ENCODE results near the gene RSPRY1.

RSPRY1 gene

DNA sequence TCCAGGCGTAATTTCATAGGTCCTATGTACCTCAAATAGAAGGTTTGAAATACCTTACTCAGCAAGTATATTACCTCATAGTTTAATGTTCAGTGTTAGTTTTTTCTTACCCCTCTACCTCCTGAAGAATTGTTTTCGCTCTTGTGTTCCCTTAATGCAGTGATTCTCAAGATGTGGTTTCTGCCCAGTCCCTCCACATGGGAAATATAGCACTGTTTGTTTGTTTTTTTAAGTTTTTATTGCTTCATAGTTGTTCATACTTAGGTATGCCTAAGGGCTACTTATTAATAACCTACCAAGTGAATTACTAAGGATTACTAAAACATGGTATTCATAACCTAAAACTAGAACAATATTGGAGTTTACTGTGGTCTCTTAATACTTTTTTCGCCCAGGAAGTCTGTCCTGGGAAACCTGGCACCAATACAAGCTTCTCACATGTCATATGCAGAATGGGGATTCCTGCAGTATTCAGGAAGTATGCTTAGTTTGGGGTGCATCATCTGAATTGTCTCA lies 5.0 kb downstream of the RSPRY1 start:
- H3K27me3 ChIP-seq (replicated peaks; ENCODE audit: control insufficient read depth, insufficient read depth, low read length) = no peaks in the 10 kb centered on the region
- DNase-seq (ENCODE audit: extremely low read depth, insufficient read length) = no peak
- H3K36me3 ChIP-seq (ENCODE audit: control insufficient read depth, insufficient read depth, low read length) = no peaks in the 10 kb centered on the region; the same call in 1 of the 2 replicates
- TF ChIP-seq CTCF (IDR thresholded peaks at IDR 0.05; ENCODE audit: insufficient read depth, low read length, poor library complexity, severe bottlenecking) = no peak
- no peak overlapping the region for H3K4me3 ChIP-seq (replicated peaks; ENCODE audit: low read depth, low read length)

- Histone ChIP-seq H3K27me3 (replicated peaks; ENCODE audit: control insufficient read depth, insufficient read depth, low read length) (no peaks in the 10 kb centered on the region), H3K4me3 (replicated peaks; ENCODE audit: low read depth, low read length) (no peak overlapping the region), H3K36me3 (ENCODE audit: control insufficient read depth, insufficient read depth, low read length) (no peaks in the 10 kb centered on the region; the same call in 1 of the 2 replicates)
- no peak for TF ChIP-seq CTCF (IDR thresholded peaks at IDR 0.05; ENCODE audit: insufficient read depth, low read length, poor library complexity, severe bottlenecking)
- no peak for DNase-seq (ENCODE audit: extremely low read depth, insufficient read length)
Measured at GRCh38 chr16:57192146-57192545, 6.0 kb downstream of the RSPRY1 start.

DNA sequence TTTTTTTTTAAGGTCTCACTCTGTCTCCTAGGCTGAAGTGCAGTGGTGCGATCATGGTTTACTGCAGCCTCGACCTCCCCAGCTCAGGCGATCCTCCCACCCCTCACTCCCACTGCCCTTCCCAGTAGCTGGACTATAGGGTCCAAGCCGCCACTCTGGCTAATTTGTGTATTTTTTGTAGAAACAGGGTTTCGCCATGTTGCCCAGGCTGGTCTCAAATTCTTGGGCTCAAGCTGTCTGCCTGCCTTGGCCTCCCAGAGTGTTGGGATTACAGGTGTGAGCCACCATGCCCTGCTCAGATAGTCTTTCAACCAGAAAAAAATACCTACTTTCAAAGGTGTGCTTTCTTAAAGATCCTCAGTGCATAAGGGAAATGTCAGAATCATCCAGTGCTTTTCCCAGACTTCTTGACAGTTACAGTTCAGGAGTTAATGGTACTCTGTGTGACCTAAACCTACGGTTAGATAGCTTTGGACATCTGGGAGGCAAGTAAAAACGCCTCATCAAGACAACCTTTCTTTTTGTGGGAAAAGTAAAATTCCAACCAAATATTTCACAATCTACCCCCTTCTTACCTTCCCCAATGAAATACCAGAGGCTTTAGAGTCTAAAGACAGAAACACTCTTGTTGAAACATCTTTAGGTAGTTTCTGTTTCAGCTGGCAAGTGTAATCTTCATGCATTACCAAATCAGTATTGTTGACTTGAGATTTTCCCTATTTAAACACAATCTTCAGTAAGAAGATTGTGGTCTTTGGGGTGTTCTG lies 6.8 kb downstream of the RSPRY1 start:
- no peak overlapping the region for H3K4me3 ChIP-seq (replicated peaks; ENCODE audit: low read depth, low read length)

DNA sequence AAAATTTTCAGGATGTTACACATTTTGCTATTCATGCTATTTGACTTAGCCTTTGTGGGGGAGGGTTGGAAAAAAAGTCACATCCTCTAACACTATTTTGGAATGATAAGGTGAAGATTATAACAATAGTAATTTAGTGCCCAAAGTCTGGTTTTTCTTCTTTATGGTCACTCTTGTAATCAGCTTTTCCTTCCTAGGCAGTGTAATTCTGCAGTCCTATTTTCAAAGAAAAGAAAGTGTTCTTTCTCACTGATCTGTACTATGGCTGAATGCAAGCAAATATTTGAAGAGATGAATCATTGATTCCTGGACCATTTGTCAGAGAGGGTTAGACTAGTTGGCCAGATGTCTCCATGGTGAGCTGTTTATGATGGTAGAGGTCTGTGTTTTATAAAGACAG lies 8.4 kb downstream of the RSPRY1 start:
- no peaks in the 10 kb centered on the region for H3K27me3 ChIP-seq (replicated peaks; ENCODE audit: control insufficient read depth, insufficient read depth, low read length)
- no peaks in the 10 kb centered on the region; the same call in 1 of the 2 replicates for H3K36me3 ChIP-seq (ENCODE audit: control insufficient read depth, insufficient read depth, low read length)
- no peak for TF ChIP-seq CTCF (IDR thresholded peaks at IDR 0.05; ENCODE audit: insufficient read depth, low read length, poor library complexity, severe bottlenecking)
- no peak overlapping the region for H3K4me3 ChIP-seq (replicated peaks; ENCODE audit: low read depth, low read length)
- no peak for DNase-seq (ENCODE audit: extremely low read depth, insufficient read length)

More for the DNA sequence above, 6.8 kb downstream of the RSPRY1 start:
- no peak for DNase-seq (ENCODE audit: extremely low read depth, insufficient read length)
- no peaks in the 10 kb centered on the region; the same call in 1 of the 2 replicates for H3K36me3 ChIP-seq (ENCODE audit: control insufficient read depth, insufficient read depth, low read length)
- no peaks in the 10 kb centered on the region for H3K27me3 ChIP-seq (replicated peaks; ENCODE audit: control insufficient read depth, insufficient read depth, low read length)
- no peak for TF ChIP-seq CTCF (IDR thresholded peaks at IDR 0.05; ENCODE audit: insufficient read depth, low read length, poor library complexity, severe bottlenecking)

DNA sequence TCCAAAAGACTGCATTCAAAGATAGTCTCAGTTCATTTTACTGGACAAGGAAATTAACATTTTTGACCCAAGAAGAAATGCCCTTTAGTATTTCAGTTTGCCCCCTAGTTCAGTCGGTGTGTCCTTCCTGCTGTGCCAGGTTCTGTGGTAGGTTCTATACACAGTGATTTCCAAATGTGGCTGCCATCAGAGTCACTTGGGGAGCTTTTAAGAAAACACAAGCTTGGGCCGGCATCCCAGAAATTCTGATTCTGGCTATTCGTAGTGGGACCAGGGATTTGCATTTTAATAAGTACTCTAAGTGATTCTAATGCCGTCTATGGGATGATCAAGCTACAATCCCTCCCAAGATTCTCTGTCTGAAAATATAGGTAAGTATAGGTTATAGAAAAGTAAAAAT lies 10.2 kb downstream of the RSPRY1 start:
- Histone ChIP-seq H3K36me3 (ENCODE audit: control insufficient read depth, insufficient read depth, low read length) (no peaks in the 10 kb centered on the region), H3K4me3 (replicated peaks; ENCODE audit: low read depth, low read length) (no peak overlapping the region), H3K27me3 (replicated peaks; ENCODE audit: control insufficient read depth, insufficient read depth, low read length) (no peaks in the 10 kb centered on the region)
- no peak for TF ChIP-seq CTCF (IDR thresholded peaks at IDR 0.05; ENCODE audit: insufficient read depth, low read length, poor library complexity, severe bottlenecking)
- DNase-seq (ENCODE audit: extremely low read depth, insufficient read length) = no peak

Measured in GM06990 (cell line).